Suprapubic skin (tissue), 4 donors: ENCODE measurements around the gene GPR84.

Experiments
- EP300 ChIP-seq: sonication (generic); formaldehyde crosslinking; IDR thresholded peaks from one replicate; pipeline ENCODE4 v1.6.1; 2017; ENCODE audit warnings: antibody characterized with exemption
- POLR2A ChIP-seq, 2 donors: fragments of 450-650 bp; IDR thresholded peaks; one replicate each; pipeline ENCODE4 v1.6.1; 2017; ENCODE audit warnings: antibody characterized with exemption in 2 of 2, mild to moderate bottlenecking in 2 of 2, moderate library complexity in 2 of 2
- POLR2AphosphoS5 ChIP-seq, 3 donors: sonication (generic); formaldehyde crosslinking; IDR thresholded peaks; one replicate each; pipeline ENCODE4 v1.6.1; 2017; ENCODE audit warnings: antibody characterized with exemption in 3 of 3
- TF ChIP-seq, protein P1 (sequence below), 2 donors: fragments of 200-600 bp in 1 of 2; fragments of 450-650 bp in 1 of 2; sonication (generic) in 1 of 2; IDR thresholded peaks; one replicate each; pipeline ENCODE4 v1.5.1; 2016 to 2019; ENCODE audit warnings: antibody characterized with exemption in 2 of 2, mild to moderate bottlenecking in 1 of 2, moderate library complexity in 1 of 2

- TF ChIP-seq, protein P1, sequence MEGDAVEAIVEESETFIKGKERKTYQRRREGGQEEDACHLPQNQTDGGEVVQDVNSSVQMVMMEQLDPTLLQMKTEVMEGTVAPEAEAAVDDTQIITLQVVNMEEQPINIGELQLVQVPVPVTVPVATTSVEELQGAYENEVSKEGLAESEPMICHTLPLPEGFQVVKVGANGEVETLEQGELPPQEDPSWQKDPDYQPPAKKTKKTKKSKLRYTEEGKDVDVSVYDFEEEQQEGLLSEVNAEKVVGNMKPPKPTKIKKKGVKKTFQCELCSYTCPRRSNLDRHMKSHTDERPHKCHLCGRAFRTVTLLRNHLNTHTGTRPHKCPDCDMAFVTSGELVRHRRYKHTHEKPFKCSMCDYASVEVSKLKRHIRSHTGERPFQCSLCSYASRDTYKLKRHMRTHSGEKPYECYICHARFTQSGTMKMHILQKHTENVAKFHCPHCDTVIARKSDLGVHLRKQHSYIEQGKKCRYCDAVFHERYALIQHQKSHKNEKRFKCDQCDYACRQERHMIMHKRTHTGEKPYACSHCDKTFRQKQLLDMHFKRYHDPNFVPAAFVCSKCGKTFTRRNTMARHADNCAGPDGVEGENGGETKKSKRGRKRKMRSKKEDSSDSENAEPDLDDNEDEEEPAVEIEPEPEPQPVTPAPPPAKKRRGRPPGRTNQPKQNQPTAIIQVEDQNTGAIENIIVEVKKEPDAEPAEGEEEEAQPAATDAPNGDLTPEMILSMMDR (IDR thresholded peaks at IDR 0.05) = no peak
- TF ChIP-seq POLR2A (IDR thresholded peaks at IDR 0.05) (no peak), EP300 (no peak), POLR2AphosphoS5 (IDR thresholded peaks at IDR 0.05) (no peak)
Observed at GRCh38 chr12:54363618-54364017, 668 bp downstream of the GPR84 start.
